Measurements from ENCODE around the gene MSH3.

DNA sequence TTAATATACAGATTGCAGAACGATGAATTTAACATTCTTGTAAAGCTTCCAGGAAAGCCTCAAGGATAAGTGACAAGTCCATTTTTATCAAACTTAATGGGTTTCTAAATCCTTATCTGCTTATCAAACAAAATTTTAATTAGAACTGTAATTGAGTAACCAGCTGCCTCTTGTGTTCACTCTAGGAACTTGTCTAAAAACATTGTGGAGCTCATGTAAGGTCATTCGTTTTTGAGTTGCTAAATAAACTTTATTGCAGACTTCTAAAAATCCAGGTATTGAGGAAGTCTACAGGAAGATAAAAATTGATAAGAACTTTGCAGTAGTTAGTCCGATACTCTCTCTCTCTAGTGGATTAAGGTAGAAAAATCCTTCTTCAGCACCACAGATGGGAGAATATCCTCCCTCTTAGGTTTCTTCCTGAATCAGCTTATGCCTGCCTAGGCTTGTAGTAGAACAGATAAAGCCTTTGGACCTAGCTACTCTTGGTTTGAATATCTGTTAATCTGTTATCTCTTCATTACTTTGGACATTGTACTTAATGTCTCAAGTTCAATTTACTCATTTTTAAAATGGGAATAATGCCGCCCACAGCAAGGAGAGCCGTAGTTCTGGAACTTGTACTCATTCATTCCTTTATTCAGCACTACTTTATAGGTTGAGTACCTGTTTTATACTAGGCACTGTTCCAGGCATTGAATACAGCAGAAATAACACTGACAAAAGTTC, 60.3 kb downstream of the MSH3 start:
- TF ChIP-seq, protein P1, sequence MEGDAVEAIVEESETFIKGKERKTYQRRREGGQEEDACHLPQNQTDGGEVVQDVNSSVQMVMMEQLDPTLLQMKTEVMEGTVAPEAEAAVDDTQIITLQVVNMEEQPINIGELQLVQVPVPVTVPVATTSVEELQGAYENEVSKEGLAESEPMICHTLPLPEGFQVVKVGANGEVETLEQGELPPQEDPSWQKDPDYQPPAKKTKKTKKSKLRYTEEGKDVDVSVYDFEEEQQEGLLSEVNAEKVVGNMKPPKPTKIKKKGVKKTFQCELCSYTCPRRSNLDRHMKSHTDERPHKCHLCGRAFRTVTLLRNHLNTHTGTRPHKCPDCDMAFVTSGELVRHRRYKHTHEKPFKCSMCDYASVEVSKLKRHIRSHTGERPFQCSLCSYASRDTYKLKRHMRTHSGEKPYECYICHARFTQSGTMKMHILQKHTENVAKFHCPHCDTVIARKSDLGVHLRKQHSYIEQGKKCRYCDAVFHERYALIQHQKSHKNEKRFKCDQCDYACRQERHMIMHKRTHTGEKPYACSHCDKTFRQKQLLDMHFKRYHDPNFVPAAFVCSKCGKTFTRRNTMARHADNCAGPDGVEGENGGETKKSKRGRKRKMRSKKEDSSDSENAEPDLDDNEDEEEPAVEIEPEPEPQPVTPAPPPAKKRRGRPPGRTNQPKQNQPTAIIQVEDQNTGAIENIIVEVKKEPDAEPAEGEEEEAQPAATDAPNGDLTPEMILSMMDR (IDR thresholded peaks at IDR 0.05; ENCODE audit: low read length), result no peak
- no peak for TF ChIP-seq EZH2 (optimal IDR thresholded peaks at IDR 0.05; ENCODE audit: low read depth, low read length)
